A673 (cell line): Measurements from ENCODE around the gene VPS50. TPM values are rescaled to one million over a fixed set of nuclear protein-coding genes. Genes with fewer than 3 reads are reported as not detected.

Source experiments
- BruUV-seq: library from RNA; stranded (reverse); fragments of 400-500 nt; replicated peaks from 2 replicates; lab custom pipeline; 2021; lab: Mats Ljungman, UMichigan
- CTCF ChIA-PET: fragments of 300-600 bp; sonication (Branson Sonifier 250); formaldehyde crosslinking; loops from one replicate; lab custom pipeline; 2022; ENCODE audit warnings: antibody characterized with exemption; lab: Charles Lee
- POLR2A ChIA-PET: fragments of 300-600 bp; sonication (Branson Sonifier 250); formaldehyde crosslinking; loops from one replicate; lab custom pipeline; 2022; ENCODE audit warnings: antibody characterized with exemption; ENCODE audit not compliant: low non-redundant PET; lab: Charles Lee
- DNase-seq: peaks from one replicate; pipeline ENCODE4 v3.0.0-alpha.2; 2015; ENCODE audit warnings: low spot score
- H3K27ac ChIP-seq: fragments of 200-600 bp; sonication (generic); 2 replicates; pipeline ENCODE4 v1.5.1; 2016; ENCODE audit warnings: mixed run types, low read depth, mild to moderate bottlenecking, mixed read lengths, antibody characterized with exemption, low read length; ENCODE audit not compliant: poor library complexity, severe bottlenecking
- H3K27me3 ChIP-seq: fragments of 200-600 bp; sonication (generic); replicated peaks from 2 replicates; pipeline ENCODE4 v1.6.1; 2017; ENCODE audit warnings: mixed run types, low read depth, mild to moderate bottlenecking, mixed read lengths, antibody characterized with exemption, low read length; ENCODE audit not compliant: insufficient read depth, poor library complexity
- H3K36me3 ChIP-seq: fragments of 200-600 bp; sonication (generic); 2 replicates; pipeline ENCODE4 v1.6.1; 2016; ENCODE audit warnings: mixed run types, mild to moderate bottlenecking, mixed read lengths, antibody characterized with exemption, low read length; ENCODE audit not compliant: insufficient read depth, poor library complexity, severe bottlenecking
- H3K4me1 ChIP-seq: fragments of 200-600 bp; sonication (generic); 2 replicates; pipeline ENCODE4 v1.6.1; 2017; ENCODE audit warnings: mixed run types, mild to moderate bottlenecking, mixed read lengths, antibody characterized with exemption, low read length; ENCODE audit not compliant: insufficient read depth, poor library complexity, severe bottlenecking
- H3K4me3 ChIP-seq: fragments of 200-600 bp; sonication (generic); 2 replicates; pipeline ENCODE4 v1.5.1; 2016; ENCODE audit warnings: low read depth, mixed run types, mild to moderate bottlenecking, mixed read lengths, low read length; ENCODE audit not compliant: poor library complexity, severe bottlenecking
- H3K9me3 ChIP-seq: fragments of 200-600 bp; sonication (generic); 2 replicates; pipeline ENCODE4 v1.6.1; 2016; ENCODE audit warnings: mixed run types, low read depth, mild to moderate bottlenecking, mixed read lengths, antibody characterized with exemption, low read length; ENCODE audit not compliant: poor library complexity, severe bottlenecking
- CTCF ChIP-seq: fragments of 300-800, 200-600 bp; sonication (generic); conservative IDR thresholded peaks from 2 replicates; pipeline ENCODE4 v1.5.1; 2017; ENCODE audit warnings: low read depth, mild to moderate bottlenecking, antibody characterized with exemption, low read length, moderate library complexity, mixed read lengths
- EZH2 ChIP-seq: fragments of 200-600 bp; sonication (generic); IDR thresholded peaks from 2 replicates; pipeline ENCODE4 v1.6.1; 2017; ENCODE audit warnings: borderline replicate concordance, low read depth, mild to moderate bottlenecking, mixed read lengths, antibody characterized with exemption, low read length; ENCODE audit not compliant: poor library complexity, severe bottlenecking
- intact Hi-C: fragments of 100-400 bp; cut with micrococcal nuclease; formaldehyde crosslinking; loops from one replicate; pipeline ENCODE4 v1.10.0; 2022; ENCODE audit not compliant: unreplicated experiment
- total RNA-seq: library from RNA; stranded (reverse); gene quantifications from 2 replicates; pipeline ENCODE4 v1.2.3, GENCODE V29; 2021

The VPS50 gene
- total RNA-seq, 1 experiment from 2014 or later: 19.0 TPM

- H3K4me3 ChIP-seq: no peak overlapping the region
- BruUV-seq: no TSS peak
- ChIA-PET POLR2A (no interaction called here), CTCF (no interaction called here)
- TF ChIP-seq EZH2 (no peak), CTCF (no peak)
- no peaks in the 10 kb centered on the region for H3K9me3 ChIP-seq
- H3K36me3 ChIP-seq: no peaks in the 10 kb centered on the region
- no peak for DNase-seq
- H3K27me3 ChIP-seq: no peaks in the 10 kb centered on the region
- H3K27ac ChIP-seq: no peak overlapping the region
- intact Hi-C loops: no loop called here
- no peaks in the 10 kb centered on the region for H3K4me1 ChIP-seq
Measured at GRCh38 chr7:93258661-93259060, 26.5 kb downstream of the VPS50 start.

GRCh38 chr7:93262535-93262934 is 30.4 kb downstream of the VPS50 start:
- Histone ChIP-seq H3K36me3 (no peaks in the 10 kb centered on the region), H3K4me3 (no peak overlapping the region), H3K27me3 (no peaks in the 10 kb centered on the region), H3K4me1 (no peaks in the 10 kb centered on the region), H3K9me3 (no peaks in the 10 kb centered on the region), H3K27ac (no peak overlapping the region)
- ChIA-PET POLR2A (no interaction called here), CTCF (no interaction called here)
- no peak for TF ChIP-seq EZH2
- no peak for TF ChIP-seq CTCF
- no peak for DNase-seq
- intact Hi-C loops: no loop called here
- BruUV-seq: no TSS peak

GRCh38 chr7:93265220-93265619 is 33.1 kb downstream of the VPS50 start:
- BruUV-seq: no TSS peak
- intact Hi-C loops: no loop called here
- TF ChIP-seq EZH2: no peak
- no peak for TF ChIP-seq CTCF

More at GRCh38 chr7:93265220-93265619, 33.1 kb downstream of the VPS50 start:
- no peak overlapping the region for H3K27ac ChIP-seq
- no peak overlapping the region for H3K4me3 ChIP-seq
- ChIA-PET CTCF (no interaction called here), POLR2A (no interaction called here)
- H3K27me3 ChIP-seq: no peaks in the 10 kb centered on the region
- H3K9me3 ChIP-seq: no peaks in the 10 kb centered on the region
- H3K36me3 ChIP-seq: no peaks in the 10 kb centered on the region
- H3K4me1 ChIP-seq: no peaks in the 10 kb centered on the region
- no peak for DNase-seq
